Mesothelial cell of epicardium (in vitro differentiated cells): Measurements from ENCODE around the gene PIGS. TPM values are rescaled to one million over a fixed set of nuclear protein-coding genes. Genes with fewer than 3 reads are reported as not detected.
A peak's percentile ranks its signal among the peaks of the same experiment; 100 is the strongest.

ENCODE experiments used
- DNase-seq, 2 experiments: peaks; one replicate each; pipeline ENCODE4 v3.0.0; 2021; ENCODE audit warnings: low spot score in 2 of 2; ENCODE audit not compliant: unreplicated experiment in 2 of 2
- H3K27ac Mint-ChIP-seq: 2 replicates; pipeline ENCODE4 v1.8.0; 2021; ENCODE audit warnings: mixed read lengths
- H3K27me3 Mint-ChIP-seq: 2 replicates; pipeline ENCODE4 v1.8.0; 2021; ENCODE audit warnings: low read depth, mixed read lengths
- H3K36me3 Mint-ChIP-seq: 2 replicates; pipeline ENCODE4 v1.8.0; 2021; ENCODE audit warnings: mixed read lengths
- H3K4me1 Mint-ChIP-seq: 2 replicates; pipeline ENCODE4 v1.8.0; 2021; ENCODE audit warnings: mixed read lengths
- H3K4me3 Mint-ChIP-seq: 2 replicates; pipeline ENCODE4 v1.8.0; 2021; ENCODE audit warnings: mild to moderate bottlenecking, moderate library complexity, mixed read lengths
- H3K9me3 Mint-ChIP-seq: 2 replicates; pipeline ENCODE4 v1.8.0; 2021; ENCODE audit warnings: mixed read lengths
- total RNA-seq: library from RNA; stranded (reverse); gene quantifications from 3 replicates; pipeline ENCODE4 v1.2.1, GENCODE V29; 2021
- TF ChIP-seq, protein P1 (sequence below): fragments of 200-600 bp; sonication (generic); IDR thresholded peaks from one replicate; pipeline ENCODE4 v1.5.0; 2021; ENCODE audit warnings: antibody characterized with exemption; ENCODE audit not compliant: unreplicated experiment

Gene PIGS
- total RNA-seq, 1 donor from 2014 or later: 80.7 TPM

DNA sequence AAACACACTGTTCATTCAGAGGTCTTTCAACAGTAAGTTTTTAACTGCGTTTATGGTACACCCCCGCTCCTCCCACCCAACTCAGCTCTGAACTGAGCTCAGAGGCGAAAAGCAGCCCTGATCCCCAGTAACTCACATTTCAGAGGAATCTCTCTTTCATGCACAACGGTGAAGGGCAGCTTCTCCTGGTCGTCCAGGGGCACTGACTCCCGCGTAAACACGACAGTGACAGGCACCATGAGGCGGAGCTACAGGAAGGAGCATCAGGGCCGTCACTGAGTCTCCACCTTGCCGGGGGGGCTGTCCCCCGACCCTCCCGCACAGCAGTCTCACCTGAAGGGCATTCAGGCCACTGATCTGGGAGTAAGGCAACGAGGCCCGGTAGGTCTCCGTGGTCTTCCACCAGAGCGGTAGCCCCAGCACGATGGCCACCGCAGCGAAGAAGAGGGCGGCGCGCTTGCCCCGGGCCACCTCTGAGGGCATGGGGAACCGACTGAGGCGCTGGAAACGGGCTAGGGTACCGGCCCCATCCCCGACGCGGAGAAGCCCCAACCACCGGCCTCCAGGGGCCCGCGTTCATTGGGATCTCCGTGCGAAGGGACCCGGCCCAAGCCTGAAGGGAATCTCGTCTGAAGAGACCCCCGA lies 486 bp downstream of the PIGS start:
- Mint-ChIP-seq H3K4me1 (peaks cover 22% of the 10 kb centered on the region), H3K27ac (peak overlapping the region; percentile 75), H3K36me3 (peaks cover 13% of the 10 kb centered on the region), H3K27me3 (no peaks in the 10 kb centered on the region), H3K9me3 (no peaks in the 10 kb centered on the region), H3K4me3 (peak overlapping the region; percentile 90)
- TF ChIP-seq, protein P1, sequence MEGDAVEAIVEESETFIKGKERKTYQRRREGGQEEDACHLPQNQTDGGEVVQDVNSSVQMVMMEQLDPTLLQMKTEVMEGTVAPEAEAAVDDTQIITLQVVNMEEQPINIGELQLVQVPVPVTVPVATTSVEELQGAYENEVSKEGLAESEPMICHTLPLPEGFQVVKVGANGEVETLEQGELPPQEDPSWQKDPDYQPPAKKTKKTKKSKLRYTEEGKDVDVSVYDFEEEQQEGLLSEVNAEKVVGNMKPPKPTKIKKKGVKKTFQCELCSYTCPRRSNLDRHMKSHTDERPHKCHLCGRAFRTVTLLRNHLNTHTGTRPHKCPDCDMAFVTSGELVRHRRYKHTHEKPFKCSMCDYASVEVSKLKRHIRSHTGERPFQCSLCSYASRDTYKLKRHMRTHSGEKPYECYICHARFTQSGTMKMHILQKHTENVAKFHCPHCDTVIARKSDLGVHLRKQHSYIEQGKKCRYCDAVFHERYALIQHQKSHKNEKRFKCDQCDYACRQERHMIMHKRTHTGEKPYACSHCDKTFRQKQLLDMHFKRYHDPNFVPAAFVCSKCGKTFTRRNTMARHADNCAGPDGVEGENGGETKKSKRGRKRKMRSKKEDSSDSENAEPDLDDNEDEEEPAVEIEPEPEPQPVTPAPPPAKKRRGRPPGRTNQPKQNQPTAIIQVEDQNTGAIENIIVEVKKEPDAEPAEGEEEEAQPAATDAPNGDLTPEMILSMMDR: no peak
- DNase-seq: no peak

- H3K27ac Mint-ChIP-seq: no peak overlapping the region
- peak overlapping the region; percentile 90 for H3K4me3 Mint-ChIP-seq
- peaks cover 13% of the 10 kb centered on the region for H3K36me3 Mint-ChIP-seq
- peaks cover 22% of the 10 kb centered on the region for H3K4me1 Mint-ChIP-seq
- H3K27me3 Mint-ChIP-seq: no peaks in the 10 kb centered on the region
- no peaks in the 10 kb centered on the region for H3K9me3 Mint-ChIP-seq
- TF ChIP-seq, protein P1: no peak
- no peak for DNase-seq
Measured at GRCh38 chr17:28569446-28569845, 1.9 kb downstream of the PIGS start.

DNA sequence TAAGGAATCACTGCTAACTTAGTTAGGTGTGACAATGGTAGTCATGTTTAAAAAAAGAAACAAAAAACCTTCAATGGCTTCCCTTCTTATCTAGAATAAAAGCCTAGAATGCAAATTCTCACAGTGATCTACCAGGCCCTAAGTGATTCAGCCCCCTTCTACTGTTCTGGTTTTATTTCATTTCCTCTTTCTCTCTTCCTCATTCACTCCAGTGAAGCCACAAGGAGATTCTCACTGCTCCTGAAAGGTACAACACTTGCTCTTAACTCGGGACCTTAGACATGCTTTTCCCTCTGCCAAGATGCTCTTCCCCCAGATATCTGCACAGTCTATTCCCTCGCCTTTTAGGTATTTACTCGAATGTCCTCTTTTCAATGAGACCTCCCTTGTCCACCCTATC lies 3.7 kb downstream of the PIGS start:
- no peak for DNase-seq
- Mint-ChIP-seq H3K27ac (no peak overlapping the region), H3K9me3 (no peaks in the 10 kb centered on the region), H3K36me3 (peaks cover 13% of the 10 kb centered on the region), H3K4me3 (no peak overlapping the region), H3K27me3 (no peaks in the 10 kb centered on the region), H3K4me1 (peaks cover 34% of the 10 kb centered on the region)
- TF ChIP-seq, protein P1: no peak

DNA sequence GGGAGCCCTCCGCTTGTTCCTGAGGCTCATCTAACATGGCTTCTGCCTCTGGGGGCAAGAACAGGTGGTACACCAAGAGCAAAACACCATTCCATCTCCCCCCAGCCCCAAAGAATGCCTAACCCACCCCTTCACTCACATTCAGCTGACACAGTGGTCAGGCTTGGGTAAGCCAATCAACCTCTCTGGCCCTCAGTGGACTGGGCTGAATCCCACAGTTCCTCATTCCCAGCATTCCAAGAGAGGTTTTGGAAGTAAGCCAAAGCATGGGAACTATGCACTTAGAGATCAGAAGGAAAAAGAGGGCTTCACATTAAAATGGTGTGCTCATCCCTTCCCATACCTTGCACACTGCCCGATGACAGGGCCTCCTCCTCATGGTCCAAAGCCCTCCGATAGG lies 7.8 kb downstream of the PIGS start:
- Mint-ChIP-seq H3K27me3 (no peaks in the 10 kb centered on the region), H3K27ac (peak overlapping the region; percentile 91), H3K4me3 (no peak overlapping the region), H3K36me3 (peaks cover 25% of the 10 kb centered on the region), H3K9me3 (no peaks in the 10 kb centered on the region), H3K4me1 (peaks cover 11% of the 10 kb centered on the region)
- no peak for DNase-seq
- TF ChIP-seq, protein P1: no peak

GRCh38 chr17:28555022-28555421 lies 16.3 kb downstream of the PIGS start:
- Mint-ChIP-seq H3K9me3 (no peaks in the 10 kb centered on the region), H3K4me3 (no peak overlapping the region), H3K27ac (peak overlapping the region; percentile 66), H3K4me1 (peaks cover 24% of the 10 kb centered on the region), H3K36me3 (peaks cover 46% of the 10 kb centered on the region), H3K27me3 (no peaks in the 10 kb centered on the region)
- no peak for DNase-seq
- TF ChIP-seq, protein P1: no peak

- H3K27me3 Mint-ChIP-seq: no peaks in the 10 kb centered on the region
- peaks cover 25% of the 10 kb centered on the region for H3K4me1 Mint-ChIP-seq
- no peak overlapping the region for H3K27ac Mint-ChIP-seq
- H3K36me3 Mint-ChIP-seq: peaks cover 42% of the 10 kb centered on the region
- no peak overlapping the region for H3K4me3 Mint-ChIP-seq
- TF ChIP-seq, protein P1: no peak
- no peaks in the 10 kb centered on the region for H3K9me3 Mint-ChIP-seq
- no peak for DNase-seq
Measured at GRCh38 chr17:28554565-28554964, 16.8 kb downstream of the PIGS start.
